Measurements from ENCODE around the gene NACC2.

The NACC2 gene

GRCh38 chr9:136095070-136096058 is at the start of gene NACC2:
NACC2 (minus strand) TSS chr9:136095289; CDS start chr9:136050521, 44,768 bp downstream.
- peak; percentile 37 for DNase-seq

- no peak for DNase-seq
Observed at GRCh38 chr9:136144450-136144849, 49.4 kb upstream of the NACC2 start.

- no peak for DNase-seq
Observed at GRCh38 chr9:136143215-136144001, 48.3 kb upstream of the NACC2 start.

GRCh38 chr9:136142859-136143214 is 47.7 kb upstream of the NACC2 start:
- no peak for DNase-seq

- no peak for DNase-seq
Observed at GRCh38 chr9:136142414-136142796, 47.3 kb upstream of the NACC2 start.

GRCh38 chr9:136141682-136142413 is 46.8 kb upstream of the NACC2 start:
- DNase-seq, result no peak

GRCh38 chr9:136140966-136141365 is 45.9 kb upstream of the NACC2 start:
- DNase-seq, result no peak

GRCh38 chr9:136140046-136140445 is 45.0 kb upstream of the NACC2 start:
- no peak for DNase-seq

GRCh38 chr9:136138566-136138965 is 43.5 kb upstream of the NACC2 start:
- DNase-seq, result peak; percentile 23

- no peak for DNase-seq
Observed at GRCh38 chr9:136137321-136138265, 42.5 kb upstream of the NACC2 start.

- DNase-seq, result no peak
Observed at GRCh38 chr9:136136127-136136925, 41.2 kb upstream of the NACC2 start.

GRCh38 chr9:136135326-136136126 is 40.4 kb upstream of the NACC2 start:
- no peak for DNase-seq

GRCh38 chr9:136133959-136134484 is 38.9 kb upstream of the NACC2 start:
- DNase-seq, result no peak

GRCh38 chr9:136133191-136133958 is 38.3 kb upstream of the NACC2 start:
- no peak for DNase-seq

GRCh38 chr9:136132512-136133050 is 37.5 kb upstream of the NACC2 start:
- DNase-seq, result no peak

- no peak for DNase-seq
Observed at GRCh38 chr9:136131629-136132511, 36.8 kb upstream of the NACC2 start.

- no peak for DNase-seq
Observed at GRCh38 chr9:136129176-136129575, 34.1 kb upstream of the NACC2 start.

- no peak for DNase-seq
Observed at GRCh38 chr9:136128436-136128835, 33.3 kb upstream of the NACC2 start.
